GM12865 (cell line): ENCODE results near the gene TGM3.

Experiments used
- DNase-seq: peaks from one replicate; pipeline ENCODE4 v3.0.0; 2010; ENCODE audit warnings: low read depth
- H3K4me3 ChIP-seq: 2 replicates; pipeline ENCODE4 v1.5.1; 2011; ENCODE audit warnings: mild to moderate bottlenecking, low read depth, low read length, control low read depth
- TF ChIP-seq, protein P1 (sequence below): IDR thresholded peaks from 2 replicates; pipeline ENCODE4 v1.5.1; 2011; ENCODE audit warnings: low read length, control low read depth, low read depth, inconsistent platforms; ENCODE audit not compliant: insufficient read depth; ENCODE audit errors: missing control alignments

TGM3 gene

GRCh38 chr20:2323051-2323450 is 27.2 kb downstream of the TGM3 start:
- DNase-seq, result no peak
- TF ChIP-seq, protein P1, sequence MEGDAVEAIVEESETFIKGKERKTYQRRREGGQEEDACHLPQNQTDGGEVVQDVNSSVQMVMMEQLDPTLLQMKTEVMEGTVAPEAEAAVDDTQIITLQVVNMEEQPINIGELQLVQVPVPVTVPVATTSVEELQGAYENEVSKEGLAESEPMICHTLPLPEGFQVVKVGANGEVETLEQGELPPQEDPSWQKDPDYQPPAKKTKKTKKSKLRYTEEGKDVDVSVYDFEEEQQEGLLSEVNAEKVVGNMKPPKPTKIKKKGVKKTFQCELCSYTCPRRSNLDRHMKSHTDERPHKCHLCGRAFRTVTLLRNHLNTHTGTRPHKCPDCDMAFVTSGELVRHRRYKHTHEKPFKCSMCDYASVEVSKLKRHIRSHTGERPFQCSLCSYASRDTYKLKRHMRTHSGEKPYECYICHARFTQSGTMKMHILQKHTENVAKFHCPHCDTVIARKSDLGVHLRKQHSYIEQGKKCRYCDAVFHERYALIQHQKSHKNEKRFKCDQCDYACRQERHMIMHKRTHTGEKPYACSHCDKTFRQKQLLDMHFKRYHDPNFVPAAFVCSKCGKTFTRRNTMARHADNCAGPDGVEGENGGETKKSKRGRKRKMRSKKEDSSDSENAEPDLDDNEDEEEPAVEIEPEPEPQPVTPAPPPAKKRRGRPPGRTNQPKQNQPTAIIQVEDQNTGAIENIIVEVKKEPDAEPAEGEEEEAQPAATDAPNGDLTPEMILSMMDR, result no peak
- no peak overlapping the region for H3K4me3 ChIP-seq

- TF ChIP-seq, protein P1, result no peak
These were observed 30.2 kb downstream of the TGM3 start for GRCh38 chr20:2326046-2326445.

GRCh38 chr20:2327620-2328555 is 32.1 kb downstream of the TGM3 start:
- DNase-seq, result no peak
- TF ChIP-seq, protein P1, result no peak
- H3K4me3 ChIP-seq, result no peak overlapping the region

More at GRCh38 chr20:2326046-2326445, 30.2 kb downstream of the TGM3 start:
- DNase-seq, result no peak
- no peak overlapping the region for H3K4me3 ChIP-seq

DNA sequence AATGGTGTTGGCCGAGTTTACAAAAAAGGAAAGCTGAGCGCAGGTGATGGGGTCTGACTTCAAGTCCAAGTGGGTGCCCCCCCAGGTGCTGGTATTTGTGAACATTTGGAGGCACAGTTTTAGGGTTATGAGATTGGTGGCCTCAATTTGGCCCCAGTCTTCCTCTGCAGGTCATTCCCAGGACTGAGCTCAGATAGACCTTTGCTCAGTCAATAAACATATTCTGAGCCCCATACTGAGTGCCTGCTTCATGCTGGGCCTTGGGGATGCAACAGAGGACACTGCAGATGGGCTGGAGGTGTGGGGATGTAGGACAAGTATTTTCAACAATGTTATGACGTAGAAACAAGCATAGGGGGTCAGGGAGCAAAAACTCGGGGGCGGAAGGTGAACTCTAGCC is 33.5 kb downstream of the TGM3 start:
- no peak for DNase-seq
- TF ChIP-seq, protein P1, result no peak
- H3K4me3 ChIP-seq, result no peak overlapping the region

DNA sequence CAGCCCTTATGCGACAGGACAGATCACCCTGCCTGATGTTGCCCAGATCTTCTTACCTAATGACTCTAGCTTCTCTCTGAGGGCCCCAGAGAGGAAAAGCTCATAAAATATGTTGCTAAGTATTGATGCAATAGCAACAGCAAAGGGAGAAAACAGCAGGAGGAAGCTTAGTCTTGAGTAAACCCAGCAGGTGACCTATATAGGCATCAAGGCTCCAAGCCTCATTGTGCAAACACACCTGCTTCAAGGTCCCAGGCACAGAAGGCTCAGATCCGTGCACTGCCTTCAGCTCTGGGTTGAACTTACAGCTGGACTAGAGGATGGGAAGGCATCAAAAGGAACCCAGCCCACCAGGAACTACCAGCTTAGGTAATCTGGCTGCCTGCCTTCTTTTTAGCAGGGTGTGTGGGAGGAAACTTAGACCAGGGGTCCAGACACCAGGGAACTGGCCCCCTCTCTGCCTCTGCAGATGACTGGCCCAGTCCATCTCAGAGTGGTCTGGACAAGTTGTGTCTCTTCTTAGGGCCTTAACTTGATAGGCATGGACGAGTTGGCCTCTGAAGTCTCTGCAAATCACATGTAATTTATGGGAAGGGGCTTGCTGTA is 34.4 kb downstream of the TGM3 start:
- DNase-seq, result no peak
- no peak overlapping the region for H3K4me3 ChIP-seq
- TF ChIP-seq, protein P1, result no peak

DNA sequence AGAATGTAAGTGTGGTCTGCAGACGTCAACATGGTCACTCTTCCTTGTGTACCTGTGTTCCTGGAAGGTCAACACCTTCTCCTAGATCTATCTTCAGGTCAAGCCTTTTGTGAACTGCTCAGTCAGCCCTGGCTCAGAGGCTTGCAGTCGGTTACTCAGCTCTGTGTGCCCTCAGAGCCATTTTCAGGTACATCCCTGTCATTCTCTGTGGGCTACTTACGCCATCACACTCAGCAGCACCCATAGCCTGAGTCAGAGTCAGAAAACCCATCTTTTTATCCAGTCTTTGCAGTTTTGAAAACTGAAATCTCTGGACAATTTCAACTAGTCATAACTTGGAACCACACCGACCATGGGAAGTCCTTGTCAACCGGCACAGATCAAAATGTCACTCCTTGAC is 35.3 kb downstream of the TGM3 start:
- TF ChIP-seq, protein P1, result no peak
- no peak for DNase-seq
- no peak overlapping the region for H3K4me3 ChIP-seq
